Inflammatory macrophage (primary cell): ENCODE results near the gene PLEKHA7.
A peak's percentile ranks its signal among the peaks of the same experiment; 100 is the strongest.
"Not testable (repeated sequence)": the region's sequence is repeated elsewhere in the genome, so short reads cannot be mapped to it uniquely, and the experiment has no call there.

ENCODE experiments used
- DNase-seq, 2 donors: peaks; one replicate each; pipeline ENCODE4 v3.0.0-alpha.2; 2020 to 2022

The PLEKHA7 gene

GRCh38 chr11:16935518-16936302, 78.5 kb downstream of the PLEKHA7 start:
- DNase-seq, result peak; percentile 19 to 30

GRCh38 chr11:16933756-16934603, 80.2 kb downstream of the PLEKHA7 start:
- DNase-seq, result no peak

DNA sequence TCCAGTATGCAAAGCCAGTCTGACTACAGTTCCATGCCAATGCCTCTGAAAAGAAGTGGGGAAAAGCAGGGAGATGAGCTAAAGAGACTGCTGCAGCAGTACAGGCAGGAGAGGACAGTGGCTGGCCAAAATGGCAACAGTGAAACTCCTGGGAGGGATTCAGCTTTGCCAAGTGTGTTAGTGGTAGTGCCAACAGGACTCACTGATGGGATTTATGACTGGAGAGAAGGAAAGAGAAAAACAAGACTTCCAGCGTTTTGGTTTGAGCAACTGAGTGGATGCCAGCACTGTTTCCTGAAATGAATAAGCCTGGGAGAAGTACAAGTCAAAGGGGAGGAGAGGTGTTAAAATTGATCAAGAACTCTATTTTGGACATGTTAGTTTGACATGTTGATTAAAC, 80.9 kb downstream of the PLEKHA7 start:
- DNase-seq, result no peak

DNA sequence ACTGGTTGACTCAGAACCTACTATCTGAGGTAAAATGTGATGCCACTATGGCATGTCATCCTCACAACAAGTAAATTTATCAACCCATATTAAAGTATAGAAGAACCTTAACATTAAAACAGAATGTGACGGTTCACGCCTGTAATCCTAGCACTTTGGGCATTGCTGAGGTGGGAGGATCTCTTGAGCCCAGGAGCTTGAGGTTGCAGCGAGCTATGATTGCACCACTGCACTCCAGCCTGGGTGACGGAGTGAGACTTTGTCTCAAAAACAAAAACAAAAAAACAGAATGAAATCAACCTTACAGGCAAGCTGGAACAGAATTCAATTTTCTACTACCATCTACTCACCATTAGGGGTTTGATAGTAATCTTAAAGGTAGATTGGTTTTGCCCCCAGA, 86.2 kb downstream of the PLEKHA7 start:
- no peak for DNase-seq

- no peak for DNase-seq
Observed at GRCh38 chr11:16926883-16927626, 87.2 kb downstream of the PLEKHA7 start.

DNA sequence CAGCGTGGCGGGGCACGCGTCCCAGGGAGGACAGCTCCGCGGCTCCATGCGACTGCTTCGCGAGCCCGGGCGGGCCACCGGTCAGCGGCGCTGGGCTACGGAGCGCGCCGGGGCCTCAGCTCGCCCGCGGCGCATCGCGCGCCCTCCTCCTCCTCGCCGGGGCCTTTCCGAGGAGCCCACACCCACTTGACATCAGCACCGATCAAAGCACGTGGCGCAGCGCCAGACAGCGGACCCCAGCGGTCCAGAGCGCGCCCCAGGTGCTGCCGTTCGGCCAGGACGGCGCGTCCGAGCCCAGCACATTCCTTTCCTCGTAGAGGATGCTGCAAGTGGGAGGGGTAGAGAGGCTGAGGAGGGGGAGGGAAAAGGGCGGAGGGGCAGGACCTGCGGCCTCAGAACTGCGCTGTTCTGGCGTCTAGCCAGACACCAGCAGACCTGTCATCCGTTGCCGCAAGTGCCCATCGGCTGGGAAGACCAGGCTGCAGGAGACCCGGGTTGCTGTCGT, 88.6 kb downstream of the PLEKHA7 start:
- DNase-seq, result no peak

DNA sequence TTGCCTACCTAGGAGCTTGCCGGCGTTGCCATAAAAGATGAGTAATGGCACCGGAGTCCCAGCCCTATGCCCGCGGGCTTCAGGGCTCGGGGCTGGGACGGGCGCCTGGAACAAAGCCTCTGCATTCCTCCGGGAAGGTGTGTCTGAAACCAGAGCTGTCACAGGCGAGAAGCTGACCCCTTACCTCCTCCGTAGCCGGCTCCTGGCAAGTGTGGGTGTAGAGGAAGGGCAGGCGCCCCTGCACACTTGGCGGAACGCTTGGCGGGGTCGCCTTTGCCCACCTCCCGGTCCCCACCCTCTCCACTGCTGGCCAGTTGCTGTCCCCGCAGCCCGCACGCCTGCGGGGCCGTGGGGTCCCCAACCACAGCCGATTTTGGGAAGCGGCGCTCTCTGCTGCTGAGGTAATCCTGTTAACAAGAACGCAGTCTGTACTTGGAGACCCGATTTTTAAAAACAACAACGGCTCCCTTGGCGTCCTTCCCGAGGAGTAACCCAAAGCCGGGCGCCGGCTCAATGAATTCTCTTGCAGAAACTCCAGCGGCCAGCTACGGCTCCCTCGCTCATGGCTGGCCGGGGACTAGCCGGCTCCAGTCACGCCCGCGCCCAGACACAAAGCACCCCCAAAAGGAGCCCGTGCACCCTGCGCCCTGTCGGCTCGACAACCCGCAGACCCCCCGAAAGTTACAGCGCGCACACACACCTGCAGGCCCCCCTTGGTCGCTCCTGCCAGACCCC, 89.2 kb downstream of the PLEKHA7 start:
- no peak for DNase-seq

GRCh38 chr11:16924462-16924825, 89.8 kb downstream of the PLEKHA7 start:
- DNase-seq, result no peak

DNA sequence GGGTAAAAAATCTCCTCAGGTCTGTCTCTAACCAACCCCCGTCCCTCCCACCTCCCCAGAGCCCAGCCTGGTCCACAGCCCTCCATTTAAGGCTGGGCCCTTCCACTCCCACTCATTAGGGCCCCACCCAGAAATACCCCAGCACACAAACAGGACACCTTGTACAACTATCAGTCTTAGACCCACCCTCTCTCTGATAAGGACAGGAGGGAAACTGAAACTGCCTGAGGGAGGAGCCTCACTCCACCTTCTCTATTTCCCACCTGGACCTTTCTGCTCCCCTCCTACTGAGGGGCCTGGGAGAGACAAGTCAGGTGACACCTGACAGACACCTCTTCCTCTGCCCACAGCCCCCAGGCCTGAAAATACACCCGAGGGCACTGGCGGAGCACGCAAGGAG, 90.2 kb downstream of the PLEKHA7 start:
- no peak for DNase-seq

- DNase-seq, result no peak
Observed at GRCh38 chr11:16921668-16922067, 92.5 kb downstream of the PLEKHA7 start.

- DNase-seq, result no peak
Observed at GRCh38 chr11:16921019-16921418, 93.2 kb downstream of the PLEKHA7 start.

DNA sequence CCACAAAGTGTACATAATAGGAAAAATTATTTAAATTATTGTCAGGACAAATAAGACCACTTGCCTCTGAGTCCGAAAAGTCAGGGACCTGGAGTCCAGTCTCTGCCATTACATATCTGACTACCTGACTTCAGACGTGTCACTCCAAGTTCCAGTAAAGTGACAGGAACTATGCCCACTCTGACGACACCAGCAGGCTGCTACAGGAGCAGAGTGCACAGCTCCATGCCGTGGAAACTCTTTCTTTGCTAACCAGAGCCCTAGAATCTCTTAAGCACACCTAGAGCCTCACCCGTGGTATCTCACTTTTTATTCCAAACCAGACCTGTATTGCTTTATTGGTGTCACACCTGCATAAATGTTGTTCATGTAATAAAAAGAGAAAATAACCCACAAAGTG, 93.7 kb downstream of the PLEKHA7 start:
- no peak for DNase-seq

GRCh38 chr11:16918543-16919182, 95.6 kb downstream of the PLEKHA7 start:
- DNase-seq, result peak in 1 of 2 donors; percentile 40

DNA sequence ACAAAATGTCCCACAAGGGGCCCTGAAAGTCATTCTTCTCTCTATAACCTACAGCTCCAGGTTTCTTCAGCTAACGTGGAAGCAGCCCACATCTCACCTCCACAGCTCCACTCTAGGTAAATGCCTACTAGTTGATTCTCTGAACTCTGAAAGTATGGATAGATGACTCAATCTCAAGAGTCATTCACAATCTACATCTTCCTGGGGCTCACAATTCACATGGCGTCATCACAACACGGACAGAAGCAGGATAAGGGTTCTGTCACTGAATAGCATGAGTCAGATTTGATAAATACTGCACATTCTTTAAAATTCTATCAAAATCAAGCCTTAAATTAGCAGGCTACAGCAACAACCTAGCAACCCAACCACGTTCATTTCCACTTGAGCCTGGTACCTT, 96.3 kb downstream of the PLEKHA7 start:
- DNase-seq, result no peak

DNA sequence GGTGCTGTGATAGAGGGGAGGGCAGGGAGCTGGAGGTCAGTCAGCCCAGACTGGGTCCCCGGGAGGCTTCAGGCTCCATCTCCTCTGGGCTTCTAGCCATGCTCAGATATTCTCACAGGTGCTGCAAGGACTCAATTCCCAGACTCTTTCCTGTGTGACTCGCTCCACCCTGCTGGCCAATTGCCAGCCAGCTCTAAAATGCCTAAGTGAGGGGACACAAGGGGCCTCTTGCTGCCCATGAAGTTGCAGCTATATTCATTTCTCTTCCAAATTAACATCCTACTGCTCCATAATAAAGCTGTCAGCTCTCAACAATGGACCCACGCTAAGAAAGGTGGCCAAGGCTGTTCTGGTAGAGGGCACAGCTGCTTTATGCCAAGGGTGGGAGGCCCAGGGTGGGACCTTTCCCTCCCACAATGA, 101.5 kb downstream of the PLEKHA7 start:
- no peak for DNase-seq

DNA sequence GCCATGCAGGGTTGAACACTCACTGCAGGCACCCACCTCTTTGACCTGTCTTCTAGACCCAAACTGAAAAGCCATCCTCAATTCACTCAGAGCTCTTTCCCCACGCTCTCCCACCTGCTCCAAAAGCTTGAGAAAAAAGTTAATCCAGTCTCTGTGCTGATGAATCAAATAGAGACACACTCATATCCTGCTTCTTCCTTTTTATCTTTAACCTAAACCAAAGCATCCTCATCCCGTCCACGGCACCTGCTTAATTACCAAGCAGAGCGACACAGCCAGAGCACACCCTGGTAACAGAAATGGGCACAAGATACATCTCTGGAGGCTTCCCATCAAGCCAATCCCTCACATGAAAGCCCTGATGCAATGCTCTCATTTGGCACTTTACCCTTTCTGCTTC, 102.6 kb downstream of the PLEKHA7 start:
- DNase-seq, result no peak

GRCh38 chr11:16911186-16911585, 103.0 kb downstream of the PLEKHA7 start:
- DNase-seq, result no peak

- no peak for DNase-seq
Observed at GRCh38 chr11:16909359-16910035, 104.7 kb downstream of the PLEKHA7 start.

DNA sequence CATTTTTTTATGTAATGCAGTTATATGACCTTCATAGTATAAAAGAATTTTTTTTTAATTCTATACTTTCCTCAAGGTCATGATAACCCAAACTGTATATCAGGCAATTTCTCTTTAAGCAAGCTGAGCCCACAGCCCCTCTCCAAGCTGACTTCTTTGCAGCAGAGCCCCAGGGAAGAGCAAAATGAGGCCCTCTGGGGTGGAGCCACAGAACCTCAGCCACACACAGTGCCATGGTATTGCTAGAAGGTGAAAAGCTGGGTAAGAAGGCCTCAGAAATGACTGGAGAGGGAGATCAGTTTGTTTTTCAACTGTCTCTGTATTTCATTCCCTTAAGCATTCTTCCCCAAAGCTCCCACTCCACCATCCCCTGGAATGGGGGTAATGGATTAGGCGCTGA, 108.8 kb downstream of the PLEKHA7 start:
- no peak for DNase-seq

GRCh38 chr11:16904761-16905160, 109.5 kb downstream of the PLEKHA7 start:
- DNase-seq, result not testable (repeated sequence)

- DNase-seq, result no peak
Observed at GRCh38 chr11:16902781-16903378, 111.3 kb downstream of the PLEKHA7 start.
